ENCODE measurements around the gene ZNF534. TPM values are rescaled to one million over a fixed set of nuclear protein-coding genes. Genes with fewer than 3 reads are reported as not detected.
"Not testable (repeated sequence)": the region's sequence is repeated elsewhere in the genome, so short reads cannot be mapped to it uniquely, and the experiment has no call there.

ZNF534 gene
- polyA plus RNA-seq, 1 experiment, result 0.04 TPM

GRCh38 chr19:52453324-52454094 is 24.6 kb downstream of the ZNF534 start, which contains the start of gene ZNF578:
Gene ZNF578 (plus strand): TSS chr19:52453553. CDS start chr19:52501846, 48,293 bp downstream.
- TF ChIP-seq CTCF (IDR thresholded peaks at IDR 0.05; ENCODE audit: low read depth, low read length), result 0 out of 2 replicates have a peak, but pooled peaks have one; percentile 9
- peaks cover 63% of the 10 kb centered on the region for H3K9me3 ChIP-seq (ENCODE audit: control insufficient read depth, insufficient read depth, low read length)
- POLR2A ChIA-PET, result no interaction called here
- CTCF ChIA-PET, result no interaction called here
- peak within 1 kb of the TSS; percentile 92 for H3K4me3 ChIP-seq (ENCODE audit: low read depth, low read length)
- peak within 1 kb of the TSS; percentile 75 for H3K27ac ChIP-seq (ENCODE audit: low read depth, low read length)
- DNase-seq (ENCODE audit: low read depth, low spot score), result peak; percentile 53
- no peaks in the 10 kb centered on the region for H3K27me3 ChIP-seq (ENCODE audit: control insufficient read depth, insufficient read depth, low read length)

- ChIA-PET CTCF (no interaction called here), POLR2A (no interaction called here)
- no peak for DNase-seq (ENCODE audit: low read depth, low spot score)
Observed at GRCh38 chr19:52464798-52465470, 36.0 kb downstream of the ZNF534 start.

GRCh38 chr19:52473655-52474350 is 44.9 kb downstream of the ZNF534 start:
- TF ChIP-seq CTCF (IDR thresholded peaks at IDR 0.05; ENCODE audit: low read depth, low read length), result no peak
- Histone ChIP-seq H3K27me3 (ENCODE audit: control insufficient read depth, insufficient read depth, low read length) (no peaks in the 10 kb centered on the region), H3K27ac (ENCODE audit: low read depth, low read length) (no peak overlapping the region), H3K9me3 (ENCODE audit: control insufficient read depth, insufficient read depth, low read length) (peaks cover 54% of the 10 kb centered on the region), H3K4me3 (ENCODE audit: low read depth, low read length) (no peak overlapping the region)
- no peak for DNase-seq (ENCODE audit: low read depth, low spot score)
- POLR2A ChIA-PET, result no interaction called here
- CTCF ChIA-PET, result no interaction called here

More at GRCh38 chr19:52464798-52465470, 36.0 kb downstream of the ZNF534 start:
- peaks cover 44% of the 10 kb centered on the region for H3K9me3 ChIP-seq (ENCODE audit: control insufficient read depth, insufficient read depth, low read length)
- no peak overlapping the region for H3K4me3 ChIP-seq (ENCODE audit: low read depth, low read length)
- H3K27me3 ChIP-seq (ENCODE audit: control insufficient read depth, insufficient read depth, low read length), result no peaks in the 10 kb centered on the region
- H3K27ac ChIP-seq (ENCODE audit: low read depth, low read length), result no peak overlapping the region
- no peak for TF ChIP-seq CTCF (IDR thresholded peaks at IDR 0.05; ENCODE audit: low read depth, low read length)

GRCh38 chr19:52474351-52475127 is 45.6 kb downstream of the ZNF534 start:
- CTCF ChIA-PET, result no interaction called here
- Histone ChIP-seq H3K27ac (ENCODE audit: low read depth, low read length) (no peak overlapping the region), H3K4me3 (ENCODE audit: low read depth, low read length) (no peak overlapping the region), H3K27me3 (ENCODE audit: control insufficient read depth, insufficient read depth, low read length) (no peaks in the 10 kb centered on the region), H3K9me3 (ENCODE audit: control insufficient read depth, insufficient read depth, low read length) (peaks cover 55% of the 10 kb centered on the region)
- no peak for DNase-seq (ENCODE audit: low read depth, low spot score)
- POLR2A ChIA-PET, result no interaction called here
- no peak for TF ChIP-seq CTCF (IDR thresholded peaks at IDR 0.05; ENCODE audit: low read depth, low read length)

- peaks cover 85% of the 10 kb centered on the region for H3K9me3 ChIP-seq (ENCODE audit: control insufficient read depth, insufficient read depth, low read length)
- CTCF ChIA-PET; H3K4me3 ChIP-seq (ENCODE audit: low read depth, low read length); H3K27me3 ChIP-seq (ENCODE audit: control insufficient read depth, insufficient read depth, low read length); DNase-seq (ENCODE audit: low read depth, low spot score); H3K27ac ChIP-seq (ENCODE audit: low read depth, low read length); POLR2A ChIA-PET: not testable (repeated sequence)
Observed at GRCh38 chr19:52484111-52484743, 55.3 kb downstream of the ZNF534 start.

- DNase-seq (ENCODE audit: low read depth, low spot score); H3K4me3 ChIP-seq (ENCODE audit: low read depth, low read length); CTCF ChIA-PET; H3K27ac ChIP-seq (ENCODE audit: low read depth, low read length); POLR2A ChIA-PET; H3K27me3 ChIP-seq (ENCODE audit: control insufficient read depth, insufficient read depth, low read length): not testable (repeated sequence)
- H3K9me3 ChIP-seq (ENCODE audit: control insufficient read depth, insufficient read depth, low read length), result peaks cover 83% of the 10 kb centered on the region
Observed at GRCh38 chr19:52485064-52485463, 56.1 kb downstream of the ZNF534 start.

GRCh38 chr19:52485561-52486240 is 56.8 kb downstream of the ZNF534 start:
- H3K4me3 ChIP-seq (ENCODE audit: low read depth, low read length); H3K27me3 ChIP-seq (ENCODE audit: control insufficient read depth, insufficient read depth, low read length); POLR2A ChIA-PET; H3K27ac ChIP-seq (ENCODE audit: low read depth, low read length); CTCF ChIA-PET; DNase-seq (ENCODE audit: low read depth, low spot score): not testable (repeated sequence)
- H3K9me3 ChIP-seq (ENCODE audit: control insufficient read depth, insufficient read depth, low read length), result peaks cover 79% of the 10 kb centered on the region
